Measurements from ENCODE around the gene PACSIN2.

The PACSIN2 gene

DNA sequence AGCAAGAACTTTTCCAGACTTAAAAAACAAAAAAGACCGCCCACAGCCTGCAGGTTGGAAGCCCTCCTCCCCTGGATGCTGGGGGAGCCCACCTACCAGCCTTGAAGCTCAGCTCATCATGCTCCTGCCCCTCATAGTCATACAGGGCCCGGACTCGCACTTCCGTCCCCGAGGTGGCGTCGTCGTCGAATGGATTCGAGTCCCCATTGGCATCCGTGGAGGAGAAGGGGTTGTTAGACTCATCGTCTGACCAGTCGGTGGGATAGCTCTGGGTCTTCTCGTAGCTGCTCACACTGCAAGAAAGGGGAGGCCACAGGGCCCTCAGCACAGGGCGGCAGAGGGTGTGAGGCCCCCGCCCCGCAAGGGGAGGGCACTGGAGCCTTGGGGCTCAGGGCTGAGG lies 138.9 kb downstream of the PACSIN2 start:
- no peak for DNase-seq
- H3K9me3 Mint-ChIP-seq = no peaks in the 10 kb centered on the region
- H3K27ac Mint-ChIP-seq = no peak overlapping the region
- H3K4me1 Mint-ChIP-seq = peaks cover 4% of the 10 kb centered on the region
- no peaks in the 10 kb centered on the region for H3K27me3 Mint-ChIP-seq (ENCODE audit: low read depth, poor library complexity)
- TF ChIP-seq, protein P1, sequence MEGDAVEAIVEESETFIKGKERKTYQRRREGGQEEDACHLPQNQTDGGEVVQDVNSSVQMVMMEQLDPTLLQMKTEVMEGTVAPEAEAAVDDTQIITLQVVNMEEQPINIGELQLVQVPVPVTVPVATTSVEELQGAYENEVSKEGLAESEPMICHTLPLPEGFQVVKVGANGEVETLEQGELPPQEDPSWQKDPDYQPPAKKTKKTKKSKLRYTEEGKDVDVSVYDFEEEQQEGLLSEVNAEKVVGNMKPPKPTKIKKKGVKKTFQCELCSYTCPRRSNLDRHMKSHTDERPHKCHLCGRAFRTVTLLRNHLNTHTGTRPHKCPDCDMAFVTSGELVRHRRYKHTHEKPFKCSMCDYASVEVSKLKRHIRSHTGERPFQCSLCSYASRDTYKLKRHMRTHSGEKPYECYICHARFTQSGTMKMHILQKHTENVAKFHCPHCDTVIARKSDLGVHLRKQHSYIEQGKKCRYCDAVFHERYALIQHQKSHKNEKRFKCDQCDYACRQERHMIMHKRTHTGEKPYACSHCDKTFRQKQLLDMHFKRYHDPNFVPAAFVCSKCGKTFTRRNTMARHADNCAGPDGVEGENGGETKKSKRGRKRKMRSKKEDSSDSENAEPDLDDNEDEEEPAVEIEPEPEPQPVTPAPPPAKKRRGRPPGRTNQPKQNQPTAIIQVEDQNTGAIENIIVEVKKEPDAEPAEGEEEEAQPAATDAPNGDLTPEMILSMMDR (IDR thresholded peaks at IDR 0.05) = no peak
- peaks cover 29% of the 10 kb centered on the region for H3K36me3 Mint-ChIP-seq (ENCODE audit: low read depth)
- no peak overlapping the region for H3K4me3 Mint-ChIP-seq

GRCh38 chr22:42874010-42874409 lies 140.9 kb downstream of the PACSIN2 start:
- no peak for DNase-seq
- TF ChIP-seq, protein P1 (IDR thresholded peaks at IDR 0.05) = no peak
- Mint-ChIP-seq H3K4me3 (no peak overlapping the region), H3K9me3 (no peaks in the 10 kb centered on the region), H3K27ac (no peak overlapping the region), H3K27me3 (ENCODE audit: low read depth, poor library complexity) (no peaks in the 10 kb centered on the region), H3K36me3 (ENCODE audit: low read depth) (peaks cover 29% of the 10 kb centered on the region), H3K4me1 (no peaks in the 10 kb centered on the region)

DNA sequence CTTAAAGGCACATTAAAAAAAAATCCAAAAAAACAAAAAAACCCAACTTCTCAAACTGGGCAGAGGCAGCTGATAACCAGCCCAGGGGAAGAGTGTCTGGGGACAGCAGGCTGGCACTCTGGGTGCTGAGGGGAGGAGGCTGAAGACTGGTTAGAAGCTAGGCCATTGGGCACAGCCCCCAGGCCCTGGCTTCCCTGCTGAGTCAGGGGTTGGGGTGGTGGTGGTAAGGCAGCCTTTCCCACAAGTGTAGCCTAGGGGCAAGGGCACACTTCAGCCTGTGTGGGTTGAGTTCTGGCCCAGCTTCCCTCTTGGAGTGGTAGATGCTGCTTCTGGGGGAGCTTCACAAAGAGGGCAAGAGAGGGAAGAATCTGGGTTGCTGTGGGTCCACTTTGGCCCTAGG lies 141.6 kb downstream of the PACSIN2 start:
- peaks cover 29% of the 10 kb centered on the region for H3K36me3 Mint-ChIP-seq (ENCODE audit: low read depth)
- H3K4me1 Mint-ChIP-seq = no peaks in the 10 kb centered on the region
- TF ChIP-seq, protein P1 (IDR thresholded peaks at IDR 0.05) = no peak
- H3K9me3 Mint-ChIP-seq = no peaks in the 10 kb centered on the region
- DNase-seq = no peak
- H3K4me3 Mint-ChIP-seq = no peak overlapping the region
- H3K27ac Mint-ChIP-seq = no peak overlapping the region
- H3K27me3 Mint-ChIP-seq (ENCODE audit: low read depth, poor library complexity) = no peaks in the 10 kb centered on the region

DNA sequence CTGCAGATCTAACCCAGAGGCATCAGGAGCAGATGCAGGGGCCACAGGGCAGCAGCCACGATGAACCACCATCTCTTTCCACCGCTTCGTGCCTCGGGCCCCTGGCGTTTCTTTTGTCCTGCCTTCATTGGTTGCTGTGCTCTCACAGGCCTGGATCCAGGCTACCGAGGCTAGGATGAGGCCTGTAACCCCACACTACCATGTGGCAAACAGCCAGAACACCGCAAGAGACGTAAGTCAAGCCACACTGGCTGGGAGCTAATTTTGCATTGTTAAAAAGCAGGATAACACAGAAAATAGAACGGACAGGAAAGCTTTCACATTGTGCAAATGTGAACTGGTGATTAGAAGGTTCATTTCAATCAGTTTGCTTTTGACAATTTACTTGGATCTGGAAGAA lies 142.1 kb downstream of the PACSIN2 start:
- Mint-ChIP-seq H3K9me3 (no peaks in the 10 kb centered on the region), H3K4me1 (no peaks in the 10 kb centered on the region), H3K27me3 (ENCODE audit: low read depth, poor library complexity) (no peaks in the 10 kb centered on the region), H3K27ac (no peak overlapping the region), H3K36me3 (ENCODE audit: low read depth) (peaks cover 29% of the 10 kb centered on the region), H3K4me3 (no peak overlapping the region)
- TF ChIP-seq, protein P1 (IDR thresholded peaks at IDR 0.05) = no peak
- DNase-seq = no peak

- DNase-seq = no peak
- TF ChIP-seq, protein P1 (IDR thresholded peaks at IDR 0.05) = no peak
- Mint-ChIP-seq H3K27ac (no peak overlapping the region), H3K36me3 (ENCODE audit: low read depth) (peaks cover 24% of the 10 kb centered on the region), H3K27me3 (ENCODE audit: low read depth, poor library complexity) (no peaks in the 10 kb centered on the region), H3K9me3 (no peaks in the 10 kb centered on the region), H3K4me3 (no peak overlapping the region), H3K4me1 (no peaks in the 10 kb centered on the region)
Measured at GRCh38 chr22:42871146-42872050, 143.6 kb downstream of the PACSIN2 start.

Data from nephron progenitor cell (in vitro differentiated cells).